Measurements from ENCODE around the gene SUCNR1. TPM values are rescaled to one million over a fixed set of nuclear protein-coding genes. Genes with fewer than 3 reads are reported as not detected.

The SUCNR1 gene
- total RNA-seq, 2 donors from 2014 or later: not detected

- Histone ChIP-seq H3K27me3 (ENCODE audit: control insufficient read depth, insufficient read depth, low read length, poor library complexity, severe bottlenecking) (no peaks in the 10 kb centered on the region), H3K9me3 (ENCODE audit: control insufficient read depth, low read length) (no peaks in the 10 kb centered on the region), H3K36me3 (ENCODE audit: control insufficient read depth, insufficient read depth, low read length) (no peaks in the 10 kb centered on the region), H3K4me1 (ENCODE audit: control insufficient read depth, insufficient read depth, low read length) (peaks cover 11% of the 10 kb centered on the region), H3K27ac (ENCODE audit: low read depth, low read length) (no peak overlapping the region), H3K9ac (ENCODE audit: extremely low read depth, low read length, poor library complexity, severe bottlenecking) (no peak overlapping the region), H3K4me3 (ENCODE audit: low read length) (no peak overlapping the region)
- no peaks in the 10 kb centered on the region for H3K9me3 Mint-ChIP-seq
- no peak overlapping the region for H3K4me3 Mint-ChIP-seq
- H3K4me1 Mint-ChIP-seq: peaks cover 16% of the 10 kb centered on the region
- DNase-seq: peak; percentile 73
- H3K27ac Mint-ChIP-seq: no peak overlapping the region
- no peak for TF ChIP-seq CTCF (conservative IDR thresholded peaks at IDR 0.05)
- 44 to 49% methylated on average over 4 of the region's 4 CpGs for WGBS, 2 experiments (ENCODE audit: insufficient coverage in 1 of 2, insufficient read length in 1 of 2)
- H3K36me3 Mint-ChIP-seq (ENCODE audit: low read depth): no peaks in the 10 kb centered on the region
- no peaks in the 10 kb centered on the region for H3K27me3 Mint-ChIP-seq (ENCODE audit: insufficient read depth)
These were observed 36.4 kb upstream of the SUCNR1 start for GRCh38 chr3:151837057-151837456.

GRCh38 chr3:151838574-151839312 is 34.7 kb upstream of the SUCNR1 start:
- peak; percentile 64 for DNase-seq
- no peak overlapping the region for H3K4me3 ChIP-seq (ENCODE audit: low read length)

GRCh38 chr3:151839313-151839631 is 34.2 kb upstream of the SUCNR1 start:
- Histone ChIP-seq H3K36me3 (ENCODE audit: control insufficient read depth, insufficient read depth, low read length) (no peaks in the 10 kb centered on the region), H3K27ac (ENCODE audit: low read depth, low read length) (no peak overlapping the region), H3K4me3 (ENCODE audit: low read length) (no peak overlapping the region), H3K9me3 (ENCODE audit: control insufficient read depth, low read length) (no peaks in the 10 kb centered on the region), H3K4me1 (ENCODE audit: control insufficient read depth, insufficient read depth, low read length) (peaks cover 5% of the 10 kb centered on the region), H3K9ac (ENCODE audit: extremely low read depth, low read length, poor library complexity, severe bottlenecking) (no peak overlapping the region), H3K27me3 (ENCODE audit: control insufficient read depth, insufficient read depth, low read length, poor library complexity, severe bottlenecking) (no peaks in the 10 kb centered on the region)
- no peaks in the 10 kb centered on the region for H3K27me3 Mint-ChIP-seq (ENCODE audit: insufficient read depth)
- H3K27ac Mint-ChIP-seq: no peak overlapping the region
- peak; percentile 36 for TF ChIP-seq CTCF (conservative IDR thresholded peaks at IDR 0.05)
- H3K36me3 Mint-ChIP-seq (ENCODE audit: low read depth): no peaks in the 10 kb centered on the region
- WGBS, 2 experiments (ENCODE audit: insufficient coverage in 1 of 2, insufficient read length in 1 of 2): 57 to 84% methylated on average over 1 of the region's 1 CpG
- H3K4me1 Mint-ChIP-seq: peaks cover 12% of the 10 kb centered on the region
- no peaks in the 10 kb centered on the region for H3K9me3 Mint-ChIP-seq
- no peak overlapping the region for H3K4me3 Mint-ChIP-seq
- DNase-seq: no peak

More at GRCh38 chr3:151838574-151839312, 34.7 kb upstream of the SUCNR1 start:
- 63 to 67% methylated on average over 7 to 18 of the region's 19 CpGs for WGBS, 2 experiments (ENCODE audit: insufficient coverage in 1 of 2, insufficient read length in 1 of 2)
- H3K27ac Mint-ChIP-seq: no peak overlapping the region
- TF ChIP-seq CTCF (conservative IDR thresholded peaks at IDR 0.05): peak; percentile 98
- Histone ChIP-seq H3K27me3 (ENCODE audit: control insufficient read depth, insufficient read depth, low read length, poor library complexity, severe bottlenecking) (no peaks in the 10 kb centered on the region), H3K9me3 (ENCODE audit: control insufficient read depth, low read length) (no peaks in the 10 kb centered on the region), H3K9ac (ENCODE audit: extremely low read depth, low read length, poor library complexity, severe bottlenecking) (no peak overlapping the region), H3K27ac (ENCODE audit: low read depth, low read length) (no peak overlapping the region), H3K4me1 (ENCODE audit: control insufficient read depth, insufficient read depth, low read length) (peaks cover 5% of the 10 kb centered on the region), H3K36me3 (ENCODE audit: control insufficient read depth, insufficient read depth, low read length) (no peaks in the 10 kb centered on the region)
- H3K27me3 Mint-ChIP-seq (ENCODE audit: insufficient read depth): no peaks in the 10 kb centered on the region
- no peaks in the 10 kb centered on the region for H3K36me3 Mint-ChIP-seq (ENCODE audit: low read depth)
- peaks cover 12% of the 10 kb centered on the region for H3K4me1 Mint-ChIP-seq
- H3K4me3 Mint-ChIP-seq: no peak overlapping the region
- no peaks in the 10 kb centered on the region for H3K9me3 Mint-ChIP-seq

Data from endodermal cell (in vitro differentiated cells).